Measurements from ENCODE around the gene AFF3.
"Not testable (repeated sequence)": the region's sequence is repeated elsewhere in the genome, so short reads cannot be mapped to it uniquely, and the experiment has no call there.

The AFF3 gene

DNA sequence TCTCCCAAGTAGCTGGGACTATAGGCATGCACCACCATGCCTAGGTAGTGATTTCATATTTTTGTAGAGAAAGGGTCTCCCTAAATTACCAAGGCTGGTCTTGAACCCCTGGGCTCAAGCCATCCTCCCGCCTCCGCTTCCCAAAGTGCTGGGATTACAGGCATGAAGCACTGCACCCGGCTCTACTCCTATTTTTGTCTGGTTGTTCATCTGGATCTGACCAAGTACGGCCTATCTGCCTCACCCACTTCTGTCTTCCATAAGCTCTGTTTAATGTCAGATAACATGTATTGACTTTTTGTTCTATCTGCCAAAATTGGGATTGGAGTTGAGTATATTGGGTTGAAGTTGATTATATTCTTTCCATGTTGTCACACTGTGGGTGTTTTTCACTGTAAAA, 198.4 kb downstream of the AFF3 start:
- Histone ChIP-seq H3K27ac (ENCODE audit: insufficient read depth, low read depth, low read length, poor library complexity, severe bottlenecking) (no peak overlapping the region), H3K36me3 (ENCODE audit: control insufficient read depth, insufficient read depth, low read length) (no peaks in the 10 kb centered on the region), H3K27me3 (ENCODE audit: control insufficient read depth, insufficient read depth, low read length, poor library complexity, severe bottlenecking) (no peaks in the 10 kb centered on the region), H3K4me3 (ENCODE audit: insufficient read depth, low read depth, low read length) (no peak overlapping the region), H3K4me1 (ENCODE audit: control insufficient read depth, insufficient read depth, low read length) (no peaks in the 10 kb centered on the region), H3K9me3 (ENCODE audit: control insufficient read depth, low read length) (no peaks in the 10 kb centered on the region)
- WGBS, 2 experiments: 94% methylated on average over 4 of the region's 4 CpGs

GRCh38 chr2:99942561-99943347, 199.6 kb downstream of the AFF3 start:
- WGBS, 2 experiments: 92 to 99% methylated on average over 6 of the region's 6 CpGs
- no peaks in the 10 kb centered on the region for H3K9me3 ChIP-seq (ENCODE audit: control insufficient read depth, low read length)
- no peak overlapping the region for H3K4me3 ChIP-seq (ENCODE audit: insufficient read depth, low read depth, low read length)
- no peaks in the 10 kb centered on the region for H3K27me3 ChIP-seq (ENCODE audit: control insufficient read depth, insufficient read depth, low read length, poor library complexity, severe bottlenecking)
- no peaks in the 10 kb centered on the region for H3K36me3 ChIP-seq (ENCODE audit: control insufficient read depth, insufficient read depth, low read length)
- H3K4me1 ChIP-seq (ENCODE audit: control insufficient read depth, insufficient read depth, low read length): no peaks in the 10 kb centered on the region
- H3K27ac ChIP-seq (ENCODE audit: insufficient read depth, low read depth, low read length, poor library complexity, severe bottlenecking): no peak overlapping the region

GRCh38 chr2:99940963-99941362, 201.4 kb downstream of the AFF3 start:
- H3K4me3 ChIP-seq (ENCODE audit: insufficient read depth, low read depth, low read length): no peak overlapping the region
- H3K27me3 ChIP-seq (ENCODE audit: control insufficient read depth, insufficient read depth, low read length, poor library complexity, severe bottlenecking): no peaks in the 10 kb centered on the region
- no peaks in the 10 kb centered on the region for H3K9me3 ChIP-seq (ENCODE audit: control insufficient read depth, low read length)
- H3K36me3 ChIP-seq (ENCODE audit: control insufficient read depth, insufficient read depth, low read length): no peaks in the 10 kb centered on the region
- 77 to 84% methylated on average over 7 of the region's 7 CpGs for WGBS, 2 experiments
- no peak overlapping the region for H3K27ac ChIP-seq (ENCODE audit: insufficient read depth, low read depth, low read length, poor library complexity, severe bottlenecking)
- H3K4me1 ChIP-seq (ENCODE audit: control insufficient read depth, insufficient read depth, low read length): no peaks in the 10 kb centered on the region

- H3K4me3 ChIP-seq (ENCODE audit: insufficient read depth, low read depth, low read length): no peak overlapping the region
- H3K27ac ChIP-seq (ENCODE audit: insufficient read depth, low read depth, low read length, poor library complexity, severe bottlenecking): no peak overlapping the region
- no peaks in the 10 kb centered on the region for H3K27me3 ChIP-seq (ENCODE audit: control insufficient read depth, insufficient read depth, low read length, poor library complexity, severe bottlenecking)
- no peaks in the 10 kb centered on the region for H3K9me3 ChIP-seq (ENCODE audit: control insufficient read depth, low read length)
- no peaks in the 10 kb centered on the region for H3K4me1 ChIP-seq (ENCODE audit: control insufficient read depth, insufficient read depth, low read length)
- WGBS, 2 experiments: 91 to 100% methylated on average over 1 of the region's 1 CpG
- no peaks in the 10 kb centered on the region for H3K36me3 ChIP-seq (ENCODE audit: control insufficient read depth, insufficient read depth, low read length)
These were observed 203.3 kb downstream of the AFF3 start for GRCh38 chr2:99939135-99939534.

- no peaks in the 10 kb centered on the region for H3K4me1 ChIP-seq (ENCODE audit: control insufficient read depth, insufficient read depth, low read length)
- no peaks in the 10 kb centered on the region for H3K27me3 ChIP-seq (ENCODE audit: control insufficient read depth, insufficient read depth, low read length, poor library complexity, severe bottlenecking)
- no peaks in the 10 kb centered on the region for H3K36me3 ChIP-seq (ENCODE audit: control insufficient read depth, insufficient read depth, low read length)
- no peak overlapping the region for H3K27ac ChIP-seq (ENCODE audit: insufficient read depth, low read depth, low read length, poor library complexity, severe bottlenecking)
- H3K9me3 ChIP-seq (ENCODE audit: control insufficient read depth, low read length): no peaks in the 10 kb centered on the region
- 94 to 97% methylated on average over 3 of the region's 3 CpGs for WGBS, 2 experiments
- H3K4me3 ChIP-seq (ENCODE audit: insufficient read depth, low read depth, low read length): no peak overlapping the region
These were observed 204.1 kb downstream of the AFF3 start for GRCh38 chr2:99938250-99938649.

GRCh38 chr2:99936065-99936464, 206.3 kb downstream of the AFF3 start:
- Histone ChIP-seq H3K27ac (ENCODE audit: insufficient read depth, low read depth, low read length, poor library complexity, severe bottlenecking) (no peak overlapping the region), H3K4me3 (ENCODE audit: insufficient read depth, low read depth, low read length) (no peak overlapping the region), H3K36me3 (ENCODE audit: control insufficient read depth, insufficient read depth, low read length) (no peaks in the 10 kb centered on the region), H3K4me1 (ENCODE audit: control insufficient read depth, insufficient read depth, low read length) (no peaks in the 10 kb centered on the region), H3K9me3 (ENCODE audit: control insufficient read depth, low read length) (no peaks in the 10 kb centered on the region), H3K27me3 (ENCODE audit: control insufficient read depth, insufficient read depth, low read length, poor library complexity, severe bottlenecking) (no peaks in the 10 kb centered on the region)
- 68 to 70% methylated on average over 2 to 3 of the region's 3 CpGs for WGBS, 2 experiments

- 81 to 91% methylated on average over 3 to 5 of the region's 5 CpGs for WGBS, 2 experiments
- Histone ChIP-seq H3K4me3 (ENCODE audit: insufficient read depth, low read depth, low read length) (no peak overlapping the region), H3K27ac (ENCODE audit: insufficient read depth, low read depth, low read length, poor library complexity, severe bottlenecking) (no peak overlapping the region)
These were observed 206.7 kb downstream of the AFF3 start for GRCh38 chr2:99935662-99936061.

GRCh38 chr2:99933894-99934650, 208.3 kb downstream of the AFF3 start:
- Histone ChIP-seq H3K4me1 (ENCODE audit: control insufficient read depth, insufficient read depth, low read length) (no peaks in the 10 kb centered on the region), H3K36me3 (ENCODE audit: control insufficient read depth, insufficient read depth, low read length) (no peaks in the 10 kb centered on the region), H3K4me3 (ENCODE audit: insufficient read depth, low read depth, low read length) (no peak overlapping the region), H3K27me3 (ENCODE audit: control insufficient read depth, insufficient read depth, low read length, poor library complexity, severe bottlenecking) (no peaks in the 10 kb centered on the region), H3K9me3 (ENCODE audit: control insufficient read depth, low read length) (no peaks in the 10 kb centered on the region), H3K27ac (ENCODE audit: insufficient read depth, low read depth, low read length, poor library complexity, severe bottlenecking) (no peak overlapping the region)
- WGBS, 2 experiments: 92 to 94% methylated on average over 5 to 6 of the region's 6 CpGs

More at GRCh38 chr2:99935662-99936061, 206.7 kb downstream of the AFF3 start:
- Histone ChIP-seq H3K27me3 (ENCODE audit: control insufficient read depth, insufficient read depth, low read length, poor library complexity, severe bottlenecking) (no peaks in the 10 kb centered on the region), H3K4me1 (ENCODE audit: control insufficient read depth, insufficient read depth, low read length) (no peaks in the 10 kb centered on the region), H3K9me3 (ENCODE audit: control insufficient read depth, low read length) (no peaks in the 10 kb centered on the region), H3K36me3 (ENCODE audit: control insufficient read depth, insufficient read depth, low read length) (no peaks in the 10 kb centered on the region)

GRCh38 chr2:99933491-99933890, 208.9 kb downstream of the AFF3 start:
- not testable (repeated sequence) for H3K27ac ChIP-seq (ENCODE audit: insufficient read depth, low read depth, low read length, poor library complexity, severe bottlenecking); H3K36me3 ChIP-seq (ENCODE audit: control insufficient read depth, insufficient read depth, low read length); H3K4me3 ChIP-seq (ENCODE audit: insufficient read depth, low read depth, low read length); H3K4me1 ChIP-seq (ENCODE audit: control insufficient read depth, insufficient read depth, low read length); H3K9me3 ChIP-seq (ENCODE audit: control insufficient read depth, low read length); H3K27me3 ChIP-seq (ENCODE audit: control insufficient read depth, insufficient read depth, low read length, poor library complexity, severe bottlenecking)
- WGBS, 2 experiments: 90 to 93% methylated on average over 3 of the region's 3 CpGs

- H3K36me3 ChIP-seq (ENCODE audit: control insufficient read depth, insufficient read depth, low read length): no peaks in the 10 kb centered on the region
- no peaks in the 10 kb centered on the region for H3K4me1 ChIP-seq (ENCODE audit: control insufficient read depth, insufficient read depth, low read length)
- no peaks in the 10 kb centered on the region for H3K9me3 ChIP-seq (ENCODE audit: control insufficient read depth, low read length)
- no peak overlapping the region for H3K27ac ChIP-seq (ENCODE audit: insufficient read depth, low read depth, low read length, poor library complexity, severe bottlenecking)
- H3K4me3 ChIP-seq (ENCODE audit: insufficient read depth, low read depth, low read length): no peak overlapping the region
- no peaks in the 10 kb centered on the region for H3K27me3 ChIP-seq (ENCODE audit: control insufficient read depth, insufficient read depth, low read length, poor library complexity, severe bottlenecking)
- WGBS, 2 experiments: 78 to 84% methylated on average over 5 to 6 of the region's 6 CpGs
These were observed 213.8 kb downstream of the AFF3 start for GRCh38 chr2:99928470-99929053.
